GM23338 (cell line): Measurements from ENCODE around the gene COL25A1. TPM values are rescaled to one million over a fixed set of nuclear protein-coding genes. Genes with fewer than 3 reads are reported as not detected.

Experiments used
- ATAC-seq: fragments of 200-7000 bp; cut with Tn5 transposase; 3 replicates; pipeline ENCODE4 v1.9.1; 2020
- DNase-seq: peaks from one replicate; pipeline ENCODE4 v3.0.0-alpha.2; 2015; ENCODE audit warnings: low spot score
- H2AFZ ChIP-seq: fragments of 200-600 bp; sonication (generic); 2 replicates; pipeline ENCODE4 v1.8.0; 2016; ENCODE audit warnings: antibody characterized with exemption, mild to moderate bottlenecking, moderate library complexity
- H3F3A ChIP-seq: fragments of 200-600 bp; sonication (generic); replicated peaks from 2 replicates; pipeline ENCODE4 v1.8.0; 2017; ENCODE audit warnings: antibody characterized with exemption, mixed run types, low read depth
- H3K27ac ChIP-seq: fragments of 200-600 bp; sonication (generic); 2 replicates; pipeline ENCODE4 v1.6.1; 2016; ENCODE audit warnings: low read depth
- H3K27me3 ChIP-seq: fragments of 200-600 bp; sonication (generic); 2 replicates; pipeline ENCODE4 v1.8.0; 2016; ENCODE audit warnings: mild to moderate bottlenecking, mixed run types, moderate library complexity; ENCODE audit not compliant: insufficient read depth
- H3K36me3 ChIP-seq: fragments of 200-600 bp; sonication (generic); 2 replicates; pipeline ENCODE4 v1.8.0; 2016; ENCODE audit warnings: mild to moderate bottlenecking; ENCODE audit not compliant: insufficient read depth
- H3K4me1 ChIP-seq: fragments of 200-600 bp; sonication (generic); 2 replicates; pipeline ENCODE4 v1.8.0; 2016; ENCODE audit warnings: mild to moderate bottlenecking, moderate library complexity; ENCODE audit not compliant: insufficient read depth
- H3K4me2 ChIP-seq: fragments of 200-600 bp; sonication (generic); 2 replicates; pipeline ENCODE4 v1.7.1; 2017; ENCODE audit warnings: mixed run types
- H3K4me3 ChIP-seq: fragments of 200-600 bp; sonication (generic); 2 replicates; pipeline ENCODE4 v1.6.1; 2016; ENCODE audit warnings: mixed run types
- H3K79me2 ChIP-seq: fragments of 200-600 bp; sonication (generic); replicated peaks from 2 replicates; pipeline ENCODE4 v1.8.0; 2017; ENCODE audit warnings: mild to moderate bottlenecking; ENCODE audit not compliant: insufficient read depth
- H3K9me2 ChIP-seq: fragments of 200-600 bp; sonication (generic); 2 replicates; pipeline ENCODE4 v1.8.0; 2017; ENCODE audit not compliant: insufficient read depth
- H4K20me1 ChIP-seq: fragments of 200-600 bp; sonication (generic); replicated peaks from 2 replicates; pipeline ENCODE4 v1.8.0; 2017; ENCODE audit warnings: mild to moderate bottlenecking; ENCODE audit not compliant: insufficient read depth
- H3K27ac Mint-ChIP-seq: 2 replicates; pipeline ENCODE4 v1.8.0; 2020; ENCODE audit warnings: inconsistent platforms, mild to moderate bottlenecking, moderate library complexity, mixed read lengths
- H3K27me3 Mint-ChIP-seq: 3 replicates; pipeline ENCODE4 v1.8.0; 2022; ENCODE audit warnings: low read depth, mild to moderate bottlenecking, moderate library complexity, mixed read lengths, inconsistent platforms; ENCODE audit not compliant: insufficient read depth, poor library complexity
- H3K36me3 Mint-ChIP-seq: 3 replicates; pipeline ENCODE4 v1.8.0; 2021; ENCODE audit warnings: low read depth, mild to moderate bottlenecking, inconsistent platforms, moderate library complexity, mixed read lengths
- H3K4me1 Mint-ChIP-seq: 3 replicates; pipeline ENCODE4 v1.8.0; 2020; ENCODE audit warnings: mild to moderate bottlenecking, inconsistent platforms, mixed read lengths
- H3K4me3 Mint-ChIP-seq: 3 replicates; pipeline ENCODE4 v1.8.0; 2021; ENCODE audit warnings: moderate library complexity, mild to moderate bottlenecking, inconsistent platforms, mixed read lengths
- H3K9me3 Mint-ChIP-seq: 3 replicates; pipeline ENCODE4 v1.8.0; 2020; ENCODE audit warnings: moderate library complexity, mild to moderate bottlenecking, inconsistent platforms, mixed read lengths
- CREB1 ChIP-seq: fragments of 250-450 bp; sonication (Bioruptor Pico); IDR thresholded peaks from 2 replicates; pipeline ENCODE4 v1.5.0; 2020; ENCODE audit warnings: low read depth, mild to moderate bottlenecking, moderate library complexity
- EZH2phosphoT487 ChIP-seq: fragments of 200-600 bp; sonication (generic); IDR thresholded peaks from one replicate; pipeline ENCODE4 v1.8.1; 2018; ENCODE audit warnings: antibody characterized with exemption; ENCODE audit not compliant: unreplicated experiment
- JUNB ChIP-seq: IDR thresholded peaks from one replicate; pipeline ENCODE4 v1.6.1; 2016; ENCODE audit warnings: antibody characterized with exemption; ENCODE audit not compliant: unreplicated experiment
- NANOG ChIP-seq: IDR thresholded peaks from 2 replicates; pipeline ENCODE4 v1.6.1; 2016; ENCODE audit warnings: antibody characterized with exemption, borderline replicate concordance
- REST ChIP-seq: IDR thresholded peaks from one replicate; pipeline ENCODE4 v1.6.1; 2018; ENCODE audit warnings: antibody characterized with exemption; ENCODE audit not compliant: unreplicated experiment
- ZNF114 ChIP-seq: fragments of 250-450 bp; sonication (Bioruptor Pico); IDR thresholded peaks from 2 replicates; pipeline ENCODE4 v1.5.0; 2020; ENCODE audit warnings: mild to moderate bottlenecking, moderate library complexity
- ZNF331 ChIP-seq: fragments of 250-450 bp; sonication (Bioruptor Pico); IDR thresholded peaks from 2 replicates; pipeline ENCODE4 v1.5.0; 2020; ENCODE audit warnings: low read depth, mild to moderate bottlenecking, moderate library complexity
- polyA plus RNA-seq: library from polyadenylated mRNA; unstranded; fragments of >200 nt; fragmentation: Nextera tagmentation; extraction: Ambion mirVana; gene quantifications from 2 replicates; pipeline ENCODE4 v1.2.1, GENCODE V29; 2016
- total RNA-seq: library from RNA; depleted of rRNA; stranded (reverse); fragments of >200 nt; shearing (Covaris generic); gene quantifications from 2 replicates; pipeline ENCODE4 v1.2.3, GENCODE V29; 2014
- TF ChIP-seq, protein P1 (sequence below): IDR thresholded peaks from 2 replicates; pipeline ENCODE4 v1.6.1; 2016; ENCODE audit warnings: antibody characterized with exemption
- TF ChIP-seq, protein P2 (sequence below): fragments of 250-450 bp; sonication (Bioruptor Pico); IDR thresholded peaks from 2 replicates; pipeline ENCODE4 v1.5.0; 2020; ENCODE audit warnings: mild to moderate bottlenecking, moderate library complexity
- TF ChIP-seq, protein P3 (sequence below), 2 experiments: fragments of 200-600 bp in 1 of 2; sonication (generic) in 1 of 2; conservative IDR thresholded peaks; 2 replicates each; pipeline versions ENCODE4 v1.5.1 to v1.6.1; 2016 to 2017; ENCODE audit warnings: antibody characterized with exemption in 2 of 2, low read depth in 2 of 2, mild to moderate bottlenecking in 2 of 2, moderate library complexity in 1 of 2

Gene COL25A1
- total and polyA plus RNA-seq, 2 experiments from 2014 or later, result 3.9 to 5.6 TPM

DNA sequence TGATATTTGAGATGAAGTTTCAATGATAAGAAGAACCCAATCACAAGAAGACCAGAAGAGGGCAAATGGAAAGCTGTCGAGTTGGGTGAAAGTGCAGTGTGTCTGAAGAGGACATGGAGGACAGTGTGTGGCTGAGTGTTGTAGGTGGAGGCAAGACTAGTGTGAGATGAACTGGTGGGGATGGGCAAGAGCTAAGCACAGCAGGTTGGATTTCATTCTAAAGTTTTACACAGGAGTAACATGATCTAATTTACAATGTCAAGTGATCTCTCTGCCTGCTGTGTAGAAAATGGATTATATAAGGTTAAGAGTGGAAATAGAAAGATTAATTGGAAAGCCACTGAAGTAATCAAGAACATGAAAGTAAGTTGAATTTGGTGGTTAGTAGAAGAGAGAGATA, 331.0 kb downstream of the COL25A1 start:
- DNase-seq (no peak), ATAC-seq (no peak)
- H3K27me3 Mint-ChIP-seq, result no peaks in the 10 kb centered on the region
- no peaks in the 10 kb centered on the region for H3K9me3 Mint-ChIP-seq
- H3K27me3 ChIP-seq, result no peaks in the 10 kb centered on the region
- peaks cover 2% of the 10 kb centered on the region; the same call in 1 of the 3 replicates for H3K4me1 Mint-ChIP-seq
- H4K20me1 ChIP-seq, result no peaks in the 10 kb centered on the region
- H3K4me1 ChIP-seq, result no peaks in the 10 kb centered on the region
- no peaks in the 10 kb centered on the region for H3F3A ChIP-seq
- TF ChIP-seq CREB1 (CRISPR knock-in tag) (no peak), NANOG (no peak), REST (no peak), JUNB (no peak), EZH2phosphoT487 (no peak), ZNF331 (CRISPR knock-in tag) (no peak), ZNF114 (CRISPR knock-in tag) (no peak)
- TF ChIP-seq, protein P1, sequence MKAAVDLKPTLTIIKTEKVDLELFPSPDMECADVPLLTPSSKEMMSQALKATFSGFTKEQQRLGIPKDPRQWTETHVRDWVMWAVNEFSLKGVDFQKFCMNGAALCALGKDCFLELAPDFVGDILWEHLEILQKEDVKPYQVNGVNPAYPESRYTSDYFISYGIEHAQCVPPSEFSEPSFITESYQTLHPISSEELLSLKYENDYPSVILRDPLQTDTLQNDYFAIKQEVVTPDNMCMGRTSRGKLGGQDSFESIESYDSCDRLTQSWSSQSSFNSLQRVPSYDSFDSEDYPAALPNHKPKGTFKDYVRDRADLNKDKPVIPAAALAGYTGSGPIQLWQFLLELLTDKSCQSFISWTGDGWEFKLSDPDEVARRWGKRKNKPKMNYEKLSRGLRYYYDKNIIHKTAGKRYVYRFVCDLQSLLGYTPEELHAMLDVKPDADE, result no peak
- TF ChIP-seq, protein P2, sequence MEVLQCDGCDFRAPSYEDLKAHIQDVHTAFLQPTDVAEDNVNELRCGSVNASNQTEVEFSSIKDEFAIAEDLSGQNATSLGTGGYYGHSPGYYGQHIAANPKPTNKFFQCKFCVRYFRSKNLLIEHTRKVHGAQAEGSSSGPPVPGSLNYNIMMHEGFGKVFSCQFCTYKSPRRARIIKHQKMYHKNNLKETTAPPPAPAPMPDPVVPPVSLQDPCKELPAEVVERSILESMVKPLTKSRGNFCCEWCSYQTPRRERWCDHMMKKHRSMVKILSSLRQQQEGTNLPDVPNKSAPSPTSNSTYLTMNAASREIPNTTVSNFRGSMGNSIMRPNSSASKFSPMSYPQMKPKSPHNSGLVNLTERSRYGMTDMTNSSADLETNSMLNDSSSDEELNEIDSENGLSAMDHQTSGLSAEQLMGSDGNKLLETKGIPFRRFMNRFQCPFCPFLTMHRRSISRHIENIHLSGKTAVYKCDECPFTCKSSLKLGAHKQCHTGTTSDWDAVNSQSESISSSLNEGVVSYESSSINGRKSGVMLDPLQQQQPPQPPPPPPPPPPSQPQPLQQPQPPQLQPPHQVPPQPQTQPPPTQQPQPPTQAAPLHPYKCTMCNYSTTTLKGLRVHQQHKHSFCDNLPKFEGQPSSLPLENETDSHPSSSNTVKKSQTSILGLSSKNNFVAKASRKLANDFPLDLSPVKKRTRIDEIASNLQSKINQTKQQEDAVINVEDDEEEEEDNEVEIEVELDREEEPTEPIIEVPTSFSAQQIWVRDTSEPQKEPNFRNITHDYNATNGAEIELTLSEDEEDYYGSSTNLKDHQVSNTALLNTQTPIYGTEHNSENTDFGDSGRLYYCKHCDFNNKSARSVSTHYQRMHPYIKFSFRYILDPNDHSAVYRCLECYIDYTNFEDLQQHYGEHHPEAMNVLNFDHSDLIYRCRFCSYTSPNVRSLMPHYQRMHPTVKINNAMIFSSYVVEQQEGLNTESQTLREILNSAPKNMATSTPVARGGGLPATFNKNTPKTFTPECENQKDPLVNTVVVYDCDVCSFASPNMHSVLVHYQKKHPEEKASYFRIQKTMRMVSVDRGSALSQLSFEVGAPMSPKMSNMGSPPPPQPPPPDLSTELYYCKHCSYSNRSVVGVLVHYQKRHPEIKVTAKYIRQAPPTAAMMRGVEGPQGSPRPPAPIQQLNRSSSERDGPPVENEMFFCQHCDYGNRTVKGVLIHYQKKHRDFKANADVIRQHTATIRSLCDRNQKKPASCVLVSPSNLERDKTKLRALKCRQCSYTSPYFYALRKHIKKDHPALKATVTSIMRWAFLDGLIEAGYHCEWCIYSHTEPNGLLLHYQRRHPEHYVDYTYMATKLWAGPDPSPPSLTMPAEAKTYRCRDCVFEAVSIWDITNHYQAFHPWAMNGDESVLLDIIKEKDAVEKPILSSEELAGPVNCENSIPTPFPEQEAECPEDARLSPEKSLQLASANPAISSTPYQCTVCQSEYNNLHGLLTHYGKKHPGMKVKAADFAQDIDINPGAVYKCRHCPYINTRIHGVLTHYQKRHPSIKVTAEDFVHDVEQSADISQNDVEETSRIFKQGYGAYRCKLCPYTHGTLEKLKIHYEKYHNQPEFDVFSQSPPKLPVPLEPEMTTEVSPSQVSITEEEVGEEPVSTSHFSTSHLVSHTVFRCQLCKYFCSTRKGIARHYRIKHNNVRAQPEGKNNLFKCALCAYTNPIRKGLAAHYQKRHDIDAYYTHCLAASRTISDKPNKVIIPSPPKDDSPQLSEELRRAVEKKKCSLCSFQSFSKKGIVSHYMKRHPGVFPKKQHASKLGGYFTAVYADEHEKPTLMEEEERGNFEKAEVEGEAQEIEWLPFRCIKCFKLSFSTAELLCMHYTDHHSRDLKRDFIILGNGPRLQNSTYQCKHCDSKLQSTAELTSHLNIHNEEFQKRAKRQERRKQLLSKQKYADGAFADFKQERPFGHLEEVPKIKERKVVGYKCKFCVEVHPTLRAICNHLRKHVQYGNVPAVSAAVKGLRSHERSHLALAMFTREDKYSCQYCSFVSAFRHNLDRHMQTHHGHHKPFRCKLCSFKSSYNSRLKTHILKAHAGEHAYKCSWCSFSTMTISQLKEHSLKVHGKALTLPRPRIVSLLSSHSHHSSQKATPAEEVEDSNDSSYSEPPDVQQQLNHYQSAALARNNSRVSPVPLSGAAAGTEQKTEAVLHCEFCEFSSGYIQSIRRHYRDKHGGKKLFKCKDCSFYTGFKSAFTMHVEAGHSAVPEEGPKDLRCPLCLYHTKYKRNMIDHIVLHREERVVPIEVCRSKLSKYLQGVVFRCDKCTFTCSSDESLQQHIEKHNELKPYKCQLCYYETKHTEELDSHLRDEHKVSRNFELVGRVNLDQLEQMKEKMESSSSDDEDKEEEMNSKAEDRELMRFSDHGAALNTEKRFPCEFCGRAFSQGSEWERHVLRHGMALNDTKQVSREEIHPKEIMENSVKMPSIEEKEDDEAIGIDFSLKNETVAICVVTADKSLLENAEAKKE (CRISPR knock-in tag), result no peak
- TF ChIP-seq, protein P3, sequence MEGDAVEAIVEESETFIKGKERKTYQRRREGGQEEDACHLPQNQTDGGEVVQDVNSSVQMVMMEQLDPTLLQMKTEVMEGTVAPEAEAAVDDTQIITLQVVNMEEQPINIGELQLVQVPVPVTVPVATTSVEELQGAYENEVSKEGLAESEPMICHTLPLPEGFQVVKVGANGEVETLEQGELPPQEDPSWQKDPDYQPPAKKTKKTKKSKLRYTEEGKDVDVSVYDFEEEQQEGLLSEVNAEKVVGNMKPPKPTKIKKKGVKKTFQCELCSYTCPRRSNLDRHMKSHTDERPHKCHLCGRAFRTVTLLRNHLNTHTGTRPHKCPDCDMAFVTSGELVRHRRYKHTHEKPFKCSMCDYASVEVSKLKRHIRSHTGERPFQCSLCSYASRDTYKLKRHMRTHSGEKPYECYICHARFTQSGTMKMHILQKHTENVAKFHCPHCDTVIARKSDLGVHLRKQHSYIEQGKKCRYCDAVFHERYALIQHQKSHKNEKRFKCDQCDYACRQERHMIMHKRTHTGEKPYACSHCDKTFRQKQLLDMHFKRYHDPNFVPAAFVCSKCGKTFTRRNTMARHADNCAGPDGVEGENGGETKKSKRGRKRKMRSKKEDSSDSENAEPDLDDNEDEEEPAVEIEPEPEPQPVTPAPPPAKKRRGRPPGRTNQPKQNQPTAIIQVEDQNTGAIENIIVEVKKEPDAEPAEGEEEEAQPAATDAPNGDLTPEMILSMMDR (conservative IDR thresholded peaks at IDR 0.05; ENCODE audit: low read depth in 2 of 2), result no peak
- no peak overlapping the region for H3K4me2 ChIP-seq
- no peaks in the 10 kb centered on the region for H3K9me2 ChIP-seq
- H3K4me3 Mint-ChIP-seq, result no peak overlapping the region
- no peak overlapping the region for H3K27ac ChIP-seq
- H3K27ac Mint-ChIP-seq, result no peak overlapping the region
- H3K36me3 Mint-ChIP-seq, result no peaks in the 10 kb centered on the region
- H2AFZ ChIP-seq, result no peak overlapping the region
- no peaks in the 10 kb centered on the region for H3K79me2 ChIP-seq
- H3K4me3 ChIP-seq, result no peak overlapping the region
- H3K36me3 ChIP-seq, result no peaks in the 10 kb centered on the region
